Fibroblast of lung (primary cell): ENCODE measurements around the gene UPK3A.

Experiments used
- EZH2 ChIP-seq: IDR thresholded peaks from 2 replicates; pipeline ENCODE4 v1.5.1; 2012; ENCODE audit warnings: low read length, control low read depth, mild to moderate bottlenecking; ENCODE audit errors: missing control alignments
- TF ChIP-seq, protein P1 (sequence below), 2 donors: IDR thresholded peaks in 1 of 2; conservative IDR thresholded peaks in 1 of 2; 1 replicate in 1 of 2; 2 replicates in 1 of 2; pipeline ENCODE4 v1.5.1; 2011 to 2012; ENCODE audit warnings: low read length in 2 of 2, control low read depth in 1 of 2, inconsistent platforms in 1 of 2, low read depth in 1 of 2, mild to moderate bottlenecking in 1 of 2

DNA sequence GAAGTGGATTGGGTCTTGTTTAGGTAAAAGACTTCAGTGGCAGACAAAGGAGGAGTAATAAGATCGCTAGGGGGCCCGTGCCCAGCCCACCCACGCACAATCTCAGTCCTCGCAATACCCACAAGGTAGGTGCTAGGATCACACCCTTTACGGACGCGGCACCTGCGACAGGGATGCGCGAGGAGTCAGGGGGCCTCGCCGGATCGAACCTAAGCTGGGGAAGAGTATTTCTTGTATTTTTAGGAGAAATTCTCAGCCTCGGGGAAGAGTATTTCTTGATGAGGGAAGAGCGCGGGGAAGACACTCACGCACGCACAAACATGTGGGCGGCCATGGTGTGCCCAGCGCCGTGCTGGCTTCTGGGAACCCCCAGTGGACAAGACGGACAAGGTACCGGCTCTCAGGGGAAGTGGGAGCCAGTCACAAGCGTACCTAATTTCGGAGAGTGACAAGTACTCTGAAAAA, 24.2 kb downstream of the UPK3A start:
- TF ChIP-seq, protein P1, sequence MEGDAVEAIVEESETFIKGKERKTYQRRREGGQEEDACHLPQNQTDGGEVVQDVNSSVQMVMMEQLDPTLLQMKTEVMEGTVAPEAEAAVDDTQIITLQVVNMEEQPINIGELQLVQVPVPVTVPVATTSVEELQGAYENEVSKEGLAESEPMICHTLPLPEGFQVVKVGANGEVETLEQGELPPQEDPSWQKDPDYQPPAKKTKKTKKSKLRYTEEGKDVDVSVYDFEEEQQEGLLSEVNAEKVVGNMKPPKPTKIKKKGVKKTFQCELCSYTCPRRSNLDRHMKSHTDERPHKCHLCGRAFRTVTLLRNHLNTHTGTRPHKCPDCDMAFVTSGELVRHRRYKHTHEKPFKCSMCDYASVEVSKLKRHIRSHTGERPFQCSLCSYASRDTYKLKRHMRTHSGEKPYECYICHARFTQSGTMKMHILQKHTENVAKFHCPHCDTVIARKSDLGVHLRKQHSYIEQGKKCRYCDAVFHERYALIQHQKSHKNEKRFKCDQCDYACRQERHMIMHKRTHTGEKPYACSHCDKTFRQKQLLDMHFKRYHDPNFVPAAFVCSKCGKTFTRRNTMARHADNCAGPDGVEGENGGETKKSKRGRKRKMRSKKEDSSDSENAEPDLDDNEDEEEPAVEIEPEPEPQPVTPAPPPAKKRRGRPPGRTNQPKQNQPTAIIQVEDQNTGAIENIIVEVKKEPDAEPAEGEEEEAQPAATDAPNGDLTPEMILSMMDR (conservative IDR thresholded peaks at IDR 0.05 in 1 of 2, IDR thresholded peaks at IDR 0.05 in 1 of 2; ENCODE audit: low read depth in 1 of 2, low read length in 2 of 2) = no peak
- no peak for TF ChIP-seq EZH2
